Ishikawa (cell line): ENCODE data around the gene C16orf87.

ENCODE experiments used
- CEBPB ChIP-seq: IDR thresholded peaks from 2 replicates; pipeline ENCODE4 v1.6.1; 2012
- CREB1 ChIP-seq: IDR thresholded peaks from 2 replicates; pipeline ENCODE4 v1.6.1; 2012; ENCODE audit warnings: low read depth
- EGR1 ChIP-seq: IDR thresholded peaks from 2 replicates; pipeline ENCODE4 v1.6.1; 2012
- EP300 ChIP-seq: IDR thresholded peaks from 2 replicates; pipeline ENCODE4 v1.6.1; 2012; ENCODE audit warnings: borderline replicate concordance
- FOXM1 ChIP-seq: IDR thresholded peaks from 2 replicates; pipeline ENCODE4 v1.6.1; 2012; ENCODE audit warnings: low read depth, borderline replicate concordance
- MAX ChIP-seq: IDR thresholded peaks from 2 replicates; pipeline ENCODE4 v1.6.1; 2012
- NFIC ChIP-seq: IDR thresholded peaks from 2 replicates; pipeline ENCODE4 v1.6.1; 2012
- RAD21 ChIP-seq: IDR thresholded peaks from 2 replicates; pipeline ENCODE4 v1.6.1; 2012; ENCODE audit warnings: low read depth
- REST ChIP-seq: IDR thresholded peaks from 2 replicates; pipeline ENCODE4 v1.6.1; 2012; ENCODE audit warnings: low read depth, mild to moderate bottlenecking
- TAF1 ChIP-seq: IDR thresholded peaks from 2 replicates; pipeline ENCODE4 v1.6.1; 2012; ENCODE audit warnings: low read depth, mild to moderate bottlenecking
- TCF12 ChIP-seq: IDR thresholded peaks from 2 replicates; pipeline ENCODE4 v1.6.1; 2012; ENCODE audit warnings: low read depth
- TEAD4 ChIP-seq: IDR thresholded peaks from 2 replicates; pipeline ENCODE4 v1.6.1; 2012
- USF1 ChIP-seq: IDR thresholded peaks from 2 replicates; pipeline ENCODE4 v1.6.1; 2012
- YY1 ChIP-seq: IDR thresholded peaks from 2 replicates; pipeline ENCODE4 v1.6.1; 2012; ENCODE audit warnings: low read depth
- ZBTB7A ChIP-seq: IDR thresholded peaks from 2 replicates; pipeline ENCODE4 v1.6.1; 2012; ENCODE audit warnings: low read depth

The C16orf87 gene

GRCh38 chr16:46813611-46814010 lies 17.4 kb downstream of the C16orf87 start:
- TF ChIP-seq CEBPB (no peak), FOXM1 (no peak), TEAD4 (no peak), ZBTB7A (no peak), EGR1 (no peak), REST (no peak), TAF1 (no peak), TCF12 (no peak), CREB1 (no peak), RAD21 (no peak), YY1 (no peak), MAX (no peak)

GRCh38 chr16:46812781-46813540 lies 18.0 kb downstream of the C16orf87 start:
- TF ChIP-seq TAF1 (no peak), MAX (no peak), ZBTB7A (no peak), USF1 (no peak), EP300 (no peak), EGR1 (no peak), YY1 (no peak), CEBPB (no peak), TCF12 (no peak)

GRCh38 chr16:46811682-46812081 lies 19.3 kb downstream of the C16orf87 start:
- TF ChIP-seq CREB1 (no peak), FOXM1 (no peak), EP300 (no peak), TEAD4 (no peak), YY1 (no peak), TAF1 (no peak), USF1 (no peak), REST (no peak), RAD21 (no peak), MAX (no peak), NFIC (no peak), CEBPB (no peak), ZBTB7A (no peak), EGR1 (no peak), TCF12 (no peak)

GRCh38 chr16:46808997-46809396 lies 22.0 kb downstream of the C16orf87 start:
- TF ChIP-seq MAX (no peak), EGR1 (no peak), RAD21 (no peak), USF1 (no peak), TAF1 (no peak), TCF12 (no peak), REST (no peak), TEAD4 (no peak), ZBTB7A (no peak), NFIC (no peak)
